Measurements from ENCODE around the gene KLHL10. TPM values are rescaled to one million over a fixed set of nuclear protein-coding genes. Genes with fewer than 3 reads are reported as not detected.

Gene KLHL10
- total and polyA plus RNA-seq, 9 of the 15 experiments (the other 6 are each of a cell fraction or from before 2014, with no cell fraction given), result 0.06 to 0.56 (median 0.12) TPM; not detected in 5

DNA sequence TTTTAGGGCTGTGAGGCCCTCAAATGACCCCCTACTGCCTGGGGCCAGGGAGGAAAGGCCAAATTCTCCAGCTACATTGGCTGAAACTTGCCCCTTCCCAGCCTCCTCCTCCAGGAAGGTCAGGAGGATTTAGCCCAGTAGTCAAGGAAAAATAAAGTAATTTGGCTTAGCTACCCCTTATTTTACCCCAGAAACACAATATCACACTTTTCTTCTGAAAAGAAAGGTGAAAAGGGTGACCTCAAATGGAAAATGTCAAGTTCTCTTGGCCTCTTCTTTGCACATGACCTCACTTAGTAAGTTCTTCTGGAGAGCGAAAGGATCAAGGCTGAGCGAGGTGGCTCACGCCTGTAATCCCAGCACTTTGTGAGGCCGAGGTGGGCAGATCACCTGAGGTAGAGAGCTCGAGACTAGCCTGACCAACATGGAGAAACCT, 43.1 kb upstream of the KLHL10 start:
- no peak for ATAC-seq
- no peak for DNase-seq (ENCODE audit: extremely low read depth in 1 of 4, low spot score in 3 of 4)
- Histone ChIP-seq H3K27me3 (ENCODE audit: control insufficient read depth in 2 of 2, insufficient read depth in 2 of 2, low read length in 2 of 2) (no peaks in the 10 kb centered on the region), H2AFZ (ENCODE audit: low read depth, low read length) (peak overlapping the region; percentile 86), H3K27ac (ENCODE audit: extremely low read depth, low read depth, low read length) (peak overlapping the region; percentile 24), H3K4me2 (ENCODE audit: insufficient read depth, low read length) (no peak overlapping the region), H3K9me3 (replicated peaks; ENCODE audit: control insufficient read depth, insufficient read depth, low read depth, low read length) (no peaks in the 10 kb centered on the region), H3K4me1 (replicated peaks in 1 of 2; ENCODE audit: control insufficient read depth in 2 of 2, insufficient read depth in 2 of 2, low read length in 2 of 2) (peaks cover 44 to 55% of the 10 kb centered on the region in 2 experiments), H3K79me2 (ENCODE audit: control insufficient read depth, insufficient read depth, low read length) (no peaks in the 10 kb centered on the region), H3K9ac (ENCODE audit: insufficient read depth in 1 of 2, low read depth in 2 of 2, low read length in 2 of 2) (peak overlapping the region; percentile 43 to 74; a peak in 2 of 4 replicates), H3K36me3 (ENCODE audit: control insufficient read depth, insufficient read depth, low read length) (no peaks in the 10 kb centered on the region), H3K4me3 (no peak overlapping the region), H4K20me1 (replicated peaks; ENCODE audit: control insufficient read depth, insufficient read depth, low read length) (no peaks in the 10 kb centered on the region), H3K9me1 (ENCODE audit: control insufficient read depth, insufficient read depth, low read length) (no peaks in the 10 kb centered on the region)
- intact Hi-C loops (cut with micrococcal nuclease) (no loop called here), in situ Hi-C loops (cut with MboI) (no loop called here)
- POLR2A ChIA-PET, result interaction anchor here (0.6 to 4.3 kb wide), 7 partner anchors 8 to 105 kb away, joined by 3 to 17 read pairs (median 4); partner anchors contain the start of genes EIF1, JUP and KLHL11
- BruUV-seq (replicated peaks), result no TSS peak
- FAIRE-seq, result no peak
- CTCF ChIA-PET (ENCODE audit: low intra/inter-chr PET ratio), result no interaction called here
- WGBS (ENCODE audit: insufficient coverage, low coverage, missing lambda C conversion rate), result 76% methylated on average over 5 of the region's 5 CpGs
- TF ChIP-seq, protein P1, sequence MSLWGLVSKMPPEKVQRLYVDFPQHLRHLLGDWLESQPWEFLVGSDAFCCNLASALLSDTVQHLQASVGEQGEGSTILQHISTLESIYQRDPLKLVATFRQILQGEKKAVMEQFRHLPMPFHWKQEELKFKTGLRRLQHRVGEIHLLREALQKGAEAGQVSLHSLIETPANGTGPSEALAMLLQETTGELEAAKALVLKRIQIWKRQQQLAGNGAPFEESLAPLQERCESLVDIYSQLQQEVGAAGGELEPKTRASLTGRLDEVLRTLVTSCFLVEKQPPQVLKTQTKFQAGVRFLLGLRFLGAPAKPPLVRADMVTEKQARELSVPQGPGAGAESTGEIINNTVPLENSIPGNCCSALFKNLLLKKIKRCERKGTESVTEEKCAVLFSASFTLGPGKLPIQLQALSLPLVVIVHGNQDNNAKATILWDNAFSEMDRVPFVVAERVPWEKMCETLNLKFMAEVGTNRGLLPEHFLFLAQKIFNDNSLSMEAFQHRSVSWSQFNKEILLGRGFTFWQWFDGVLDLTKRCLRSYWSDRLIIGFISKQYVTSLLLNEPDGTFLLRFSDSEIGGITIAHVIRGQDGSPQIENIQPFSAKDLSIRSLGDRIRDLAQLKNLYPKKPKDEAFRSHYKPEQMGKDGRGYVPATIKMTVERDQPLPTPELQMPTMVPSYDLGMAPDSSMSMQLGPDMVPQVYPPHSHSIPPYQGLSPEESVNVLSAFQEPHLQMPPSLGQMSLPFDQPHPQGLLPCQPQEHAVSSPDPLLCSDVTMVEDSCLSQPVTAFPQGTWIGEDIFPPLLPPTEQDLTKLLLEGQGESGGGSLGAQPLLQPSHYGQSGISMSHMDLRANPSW (CRISPR knock-in tag; IDR thresholded peaks at IDR 0.05), result no peak
- no peak for TF ChIP-seq ZNF282 (CRISPR knock-in tag; IDR thresholded peaks at IDR 0.05)
- TF ChIP-seq ZBTB12 (CRISPR knock-in tag; IDR thresholded peaks at IDR 0.05), result no peak
- TF ChIP-seq ZFP36 (IDR thresholded peaks at IDR 0.05; ENCODE audit: low read depth, low read length, partially characterized antibody), result peak; percentile 88
- no peak for TF ChIP-seq FOXK2 (conservative IDR thresholded peaks at IDR 0.05 in 1 of 2, IDR thresholded peaks at IDR 0.05 in 1 of 2; ENCODE audit: low read depth in 2 of 2)
- no peak for TF ChIP-seq TBL1XR1 (IDR thresholded peaks at IDR 0.05; ENCODE audit: low read length in 2 of 2)
- TF ChIP-seq ATF7 (IDR thresholded peaks at IDR 0.05), result 0 out of 2 replicates have a peak, but pooled peaks have one; percentile 13
- TF ChIP-seq EGR1 (conservative IDR thresholded peaks at IDR 0.05), result no peak
- TF ChIP-seq, protein P2, sequence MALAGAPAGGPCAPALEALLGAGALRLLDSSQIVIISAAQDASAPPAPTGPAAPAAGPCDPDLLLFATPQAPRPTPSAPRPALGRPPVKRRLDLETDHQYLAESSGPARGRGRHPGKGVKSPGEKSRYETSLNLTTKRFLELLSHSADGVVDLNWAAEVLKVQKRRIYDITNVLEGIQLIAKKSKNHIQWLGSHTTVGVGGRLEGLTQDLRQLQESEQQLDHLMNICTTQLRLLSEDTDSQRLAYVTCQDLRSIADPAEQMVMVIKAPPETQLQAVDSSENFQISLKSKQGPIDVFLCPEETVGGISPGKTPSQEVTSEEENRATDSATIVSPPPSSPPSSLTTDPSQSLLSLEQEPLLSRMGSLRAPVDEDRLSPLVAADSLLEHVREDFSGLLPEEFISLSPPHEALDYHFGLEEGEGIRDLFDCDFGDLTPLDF (CRISPR knock-in tag; IDR thresholded peaks at IDR 0.05), result no peak
- TF ChIP-seq SP2 (IDR thresholded peaks at IDR 0.05; ENCODE audit: extremely low read depth, low read depth, low read length, poor library complexity, severe bottlenecking), result no peak
- peak; percentile 13; the same call in 1 of the 2 replicates for TF ChIP-seq DDX20 (tag; IDR thresholded peaks at IDR 0.05; ENCODE audit: low read depth)
- TF ChIP-seq PKNOX1 (IDR thresholded peaks at IDR 0.05), result no peak

Data from K562 (cell line).